ENCODE results near the gene IGF2BP2.

DNA sequence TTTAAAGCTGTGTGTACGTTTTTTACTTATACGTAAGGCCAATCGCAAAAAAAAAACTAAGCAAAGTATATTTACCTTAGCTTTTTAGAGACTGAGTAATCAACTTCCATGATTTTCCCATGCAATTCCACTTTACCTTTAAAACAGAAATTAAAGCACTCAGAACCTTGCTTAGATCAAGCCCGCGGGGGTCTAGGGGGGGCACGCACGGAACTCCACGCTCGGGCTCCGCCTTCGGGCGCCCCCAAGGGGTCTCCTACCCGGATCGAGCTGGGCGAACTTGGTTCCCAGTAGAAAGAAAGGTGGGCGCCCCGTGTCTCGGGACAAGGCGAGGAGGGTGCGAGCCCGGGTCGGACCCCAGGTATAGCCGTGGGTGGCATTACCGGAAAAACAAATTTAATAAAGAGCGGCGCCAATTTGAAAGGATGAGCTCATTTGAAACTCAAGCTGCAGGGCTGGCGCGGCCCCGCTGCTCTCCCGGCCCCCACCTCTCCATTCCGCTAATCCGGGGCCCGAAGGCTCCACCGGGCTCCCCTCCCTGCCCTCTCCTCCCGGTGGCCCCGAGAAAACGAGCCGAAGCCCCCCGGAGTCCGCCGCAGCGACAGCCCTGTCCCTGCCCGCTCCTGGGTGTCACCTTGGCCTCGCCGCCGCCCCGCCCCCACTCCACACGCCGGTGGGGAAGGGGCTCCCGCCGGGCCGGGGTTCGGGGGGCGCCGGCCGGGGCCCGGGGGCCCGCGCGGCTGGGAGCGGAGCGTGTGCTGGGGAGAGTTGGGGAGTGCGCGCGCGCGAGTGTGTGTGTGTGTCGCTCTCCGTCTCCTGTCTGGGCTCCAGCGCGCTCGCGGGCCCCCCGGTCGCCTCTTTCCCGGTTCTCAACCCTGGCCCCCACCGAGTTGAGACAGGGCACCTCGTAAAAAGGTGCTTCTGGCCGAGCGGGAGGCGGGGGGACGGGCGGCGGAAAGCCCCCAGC, 1.5 kb downstream of the IGF2BP2 start:
- TF ChIP-seq, protein P1, sequence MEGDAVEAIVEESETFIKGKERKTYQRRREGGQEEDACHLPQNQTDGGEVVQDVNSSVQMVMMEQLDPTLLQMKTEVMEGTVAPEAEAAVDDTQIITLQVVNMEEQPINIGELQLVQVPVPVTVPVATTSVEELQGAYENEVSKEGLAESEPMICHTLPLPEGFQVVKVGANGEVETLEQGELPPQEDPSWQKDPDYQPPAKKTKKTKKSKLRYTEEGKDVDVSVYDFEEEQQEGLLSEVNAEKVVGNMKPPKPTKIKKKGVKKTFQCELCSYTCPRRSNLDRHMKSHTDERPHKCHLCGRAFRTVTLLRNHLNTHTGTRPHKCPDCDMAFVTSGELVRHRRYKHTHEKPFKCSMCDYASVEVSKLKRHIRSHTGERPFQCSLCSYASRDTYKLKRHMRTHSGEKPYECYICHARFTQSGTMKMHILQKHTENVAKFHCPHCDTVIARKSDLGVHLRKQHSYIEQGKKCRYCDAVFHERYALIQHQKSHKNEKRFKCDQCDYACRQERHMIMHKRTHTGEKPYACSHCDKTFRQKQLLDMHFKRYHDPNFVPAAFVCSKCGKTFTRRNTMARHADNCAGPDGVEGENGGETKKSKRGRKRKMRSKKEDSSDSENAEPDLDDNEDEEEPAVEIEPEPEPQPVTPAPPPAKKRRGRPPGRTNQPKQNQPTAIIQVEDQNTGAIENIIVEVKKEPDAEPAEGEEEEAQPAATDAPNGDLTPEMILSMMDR (IDR thresholded peaks at IDR 0.05) = no peak
- no peak for TF ChIP-seq EZH2 (IDR thresholded peaks at IDR 0.05; ENCODE audit: borderline replicate concordance, insufficient read depth, low read depth, low read length, poor library complexity, severe bottlenecking)
